HG03469 (cell line): ENCODE data around the gene POFUT1.
"Not testable (repeated sequence)": the region's sequence is repeated elsewhere in the genome, so short reads cannot be mapped to it uniquely, and the experiment has no call there.

Experiments
- ATAC-seq: cut with Tn5 transposase; IDR thresholded peaks from one replicate; pipeline ENCODE4 v1.9.1; 2021; ENCODE audit warnings: mild to moderate bottlenecking, moderate library complexity, moderate number of reproducible peaks; ENCODE audit not compliant: unreplicated experiment

POFUT1 gene

DNA sequence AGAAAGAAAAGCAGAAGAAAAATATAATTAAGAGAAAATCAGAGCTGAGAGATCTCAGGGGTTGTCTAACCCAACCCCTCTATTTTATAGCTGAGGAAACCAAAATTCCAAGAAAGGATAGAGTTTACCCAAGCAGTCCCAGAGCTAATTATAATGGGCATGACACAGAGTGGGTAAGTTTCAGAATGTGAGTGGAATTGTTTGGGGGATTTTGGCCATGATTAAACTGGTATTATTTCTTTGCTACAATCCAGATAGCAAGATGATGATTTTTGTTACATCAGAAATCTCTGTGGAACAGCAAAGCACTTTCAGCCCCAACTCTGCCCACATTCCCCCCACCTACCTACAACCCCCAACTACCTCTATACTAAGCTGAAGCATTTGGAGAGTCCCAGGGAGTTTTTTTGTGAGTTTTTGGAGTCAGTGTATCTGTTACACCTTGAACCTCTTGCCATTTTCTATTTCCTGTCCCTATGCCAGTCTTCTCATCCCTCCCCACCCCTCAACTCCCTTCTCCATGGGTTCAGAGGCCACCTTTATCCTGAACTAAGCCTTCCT is 24.7 kb downstream of the POFUT1 start:
- ATAC-seq: no peak

DNA sequence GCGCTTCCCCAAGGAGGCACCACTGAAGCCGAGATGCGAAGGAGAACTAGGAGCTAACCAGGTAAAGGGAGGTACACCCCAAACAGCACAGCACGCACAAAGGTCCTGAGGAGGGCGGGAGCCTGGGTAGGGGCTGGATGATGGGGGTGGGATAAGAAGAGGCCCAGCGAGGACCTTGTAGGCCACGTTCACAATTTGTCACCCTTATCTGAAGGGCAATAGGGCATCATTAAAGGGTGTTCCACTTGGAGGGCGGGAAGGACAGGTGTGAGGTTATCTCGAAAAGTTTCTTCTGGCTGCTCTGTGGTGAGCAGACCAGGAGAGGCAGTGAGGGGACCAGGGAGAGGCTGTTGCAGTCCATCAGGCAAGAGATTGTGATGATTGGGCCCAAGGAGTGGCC is 25.6 kb downstream of the POFUT1 start:
- no peak for ATAC-seq

DNA sequence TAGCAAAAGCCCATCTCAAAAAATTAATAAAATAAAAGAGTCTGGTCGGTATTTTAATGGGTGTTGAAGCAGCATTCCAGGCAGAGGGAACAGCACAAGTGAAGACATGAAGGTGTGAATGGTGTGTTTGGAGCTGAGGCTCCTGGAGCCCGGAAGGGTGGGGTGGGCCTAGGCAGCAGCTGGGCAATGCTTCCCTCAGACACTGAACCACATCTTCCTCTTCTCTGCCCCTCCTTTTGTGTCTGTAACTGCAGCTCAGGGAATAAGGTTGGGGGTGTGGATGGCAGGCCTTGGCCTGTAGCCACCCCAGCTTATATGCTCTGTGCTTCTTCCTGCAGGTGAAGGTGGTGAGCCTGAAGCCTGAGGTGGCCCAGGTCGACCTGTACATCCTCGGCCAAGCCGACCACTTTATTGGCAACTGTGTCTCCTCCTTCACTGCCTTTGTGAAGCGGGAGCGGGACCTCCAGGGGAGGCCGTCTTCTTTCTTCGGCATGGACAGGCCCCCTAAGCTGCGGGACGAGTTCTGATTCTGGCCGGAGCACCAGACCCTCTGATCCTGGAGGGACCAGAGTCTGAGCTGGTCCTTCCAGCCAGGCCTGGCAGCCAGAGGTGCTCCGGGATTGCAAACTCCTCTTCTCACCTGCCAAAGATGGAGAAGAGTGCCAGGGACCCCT is 26.6 kb downstream of the POFUT1 start:
- ATAC-seq: no peak

DNA sequence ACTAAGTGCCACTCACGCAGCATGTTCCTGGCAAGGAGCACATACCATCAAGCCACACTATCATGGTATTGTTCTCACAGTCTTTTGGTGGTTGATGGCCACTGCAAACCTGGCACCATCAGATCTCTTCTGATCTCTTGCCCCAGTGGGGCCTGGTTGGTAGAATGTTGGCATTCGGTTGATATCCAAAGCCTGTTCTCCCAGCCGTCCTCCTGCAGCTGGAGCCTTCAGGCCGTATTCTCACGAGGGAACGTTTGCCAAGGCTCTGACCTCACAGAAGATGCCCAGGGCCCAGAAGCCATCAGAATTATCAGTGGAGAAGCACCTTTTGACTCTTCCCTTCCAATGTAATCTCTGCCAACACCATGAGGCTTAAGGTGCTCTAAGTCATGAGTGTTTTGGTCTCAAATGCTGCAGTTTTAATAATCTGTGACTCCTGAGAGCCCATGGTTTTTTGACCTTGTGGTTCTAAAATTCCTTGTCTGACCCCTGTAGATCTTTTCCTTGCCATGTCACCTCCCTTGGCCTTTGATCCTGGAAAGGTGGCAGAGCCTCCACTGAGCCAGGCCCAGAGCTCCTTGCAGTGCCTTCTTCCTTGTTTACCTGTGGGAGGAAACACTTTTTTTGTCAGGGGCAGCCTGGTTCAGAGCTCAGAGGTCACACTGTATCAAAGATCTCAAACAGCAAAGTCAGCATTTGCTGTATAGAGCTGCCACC is 27.8 kb downstream of the POFUT1 start:
- no peak for ATAC-seq

DNA sequence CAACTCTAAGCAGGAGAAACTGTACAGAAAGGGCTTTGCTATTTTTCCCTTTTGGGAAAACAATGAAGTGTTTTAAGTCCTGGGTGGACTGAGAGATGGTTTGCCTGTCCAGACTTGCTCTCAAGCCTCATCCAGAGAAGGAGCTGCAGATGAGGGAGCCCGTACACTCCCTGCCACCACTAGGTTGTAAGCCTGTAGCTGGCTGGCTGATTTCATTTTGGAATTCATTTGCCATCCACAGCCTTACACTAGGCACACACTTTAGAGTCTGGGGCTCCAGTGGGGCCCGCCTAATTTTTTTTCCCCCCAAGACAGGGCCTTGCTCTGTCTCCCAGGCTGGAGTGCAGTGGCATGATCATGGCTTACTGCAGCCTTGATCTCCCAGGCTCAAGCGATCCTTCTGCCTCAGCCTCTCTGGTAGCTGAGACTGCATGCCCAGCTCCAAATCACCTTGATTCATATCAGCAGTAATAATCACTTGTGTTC is 28.4 kb downstream of the POFUT1 start:
- ATAC-seq: no peak

DNA sequence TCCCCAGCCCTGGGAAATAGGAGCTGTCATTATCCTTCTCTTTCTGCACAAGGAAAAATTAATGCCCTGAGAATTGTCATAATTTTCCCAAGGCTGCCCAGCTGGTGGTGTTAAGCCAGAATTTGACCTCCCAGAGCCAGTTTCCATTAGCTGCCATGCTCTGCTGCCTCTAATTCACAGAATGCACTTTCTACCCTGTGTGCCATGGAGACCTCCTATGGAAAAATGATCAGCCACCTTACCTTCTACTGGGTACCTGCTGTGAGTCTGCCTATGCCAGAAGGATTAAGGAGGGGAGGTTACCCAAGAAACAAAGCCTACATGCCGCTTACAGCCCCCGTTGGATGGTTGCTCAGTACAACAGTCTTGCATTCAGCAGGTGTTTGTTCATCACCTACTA is 29.1 kb downstream of the POFUT1 start:
- ATAC-seq: no peak

DNA sequence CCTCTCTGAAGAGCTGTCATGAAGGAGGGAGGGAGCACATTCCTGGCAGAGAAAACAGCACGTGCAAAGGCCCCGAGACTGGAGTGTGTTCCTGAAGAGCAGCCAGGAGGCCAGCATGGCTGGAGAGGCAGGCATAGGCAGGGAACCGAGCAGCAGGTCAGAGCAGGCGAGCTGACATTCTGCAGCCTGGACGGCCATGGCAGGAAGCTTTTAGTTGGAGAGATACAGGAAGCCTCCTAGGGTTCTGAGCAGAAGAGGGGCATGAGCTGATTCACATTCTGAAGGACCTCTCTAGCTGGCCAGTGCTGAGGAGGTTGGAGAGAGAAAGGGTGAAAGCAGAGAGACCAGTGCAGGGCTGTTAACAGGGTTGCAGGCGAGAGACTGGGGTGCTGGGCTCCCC is 29.7 kb downstream of the POFUT1 start:
- no peak for ATAC-seq

DNA sequence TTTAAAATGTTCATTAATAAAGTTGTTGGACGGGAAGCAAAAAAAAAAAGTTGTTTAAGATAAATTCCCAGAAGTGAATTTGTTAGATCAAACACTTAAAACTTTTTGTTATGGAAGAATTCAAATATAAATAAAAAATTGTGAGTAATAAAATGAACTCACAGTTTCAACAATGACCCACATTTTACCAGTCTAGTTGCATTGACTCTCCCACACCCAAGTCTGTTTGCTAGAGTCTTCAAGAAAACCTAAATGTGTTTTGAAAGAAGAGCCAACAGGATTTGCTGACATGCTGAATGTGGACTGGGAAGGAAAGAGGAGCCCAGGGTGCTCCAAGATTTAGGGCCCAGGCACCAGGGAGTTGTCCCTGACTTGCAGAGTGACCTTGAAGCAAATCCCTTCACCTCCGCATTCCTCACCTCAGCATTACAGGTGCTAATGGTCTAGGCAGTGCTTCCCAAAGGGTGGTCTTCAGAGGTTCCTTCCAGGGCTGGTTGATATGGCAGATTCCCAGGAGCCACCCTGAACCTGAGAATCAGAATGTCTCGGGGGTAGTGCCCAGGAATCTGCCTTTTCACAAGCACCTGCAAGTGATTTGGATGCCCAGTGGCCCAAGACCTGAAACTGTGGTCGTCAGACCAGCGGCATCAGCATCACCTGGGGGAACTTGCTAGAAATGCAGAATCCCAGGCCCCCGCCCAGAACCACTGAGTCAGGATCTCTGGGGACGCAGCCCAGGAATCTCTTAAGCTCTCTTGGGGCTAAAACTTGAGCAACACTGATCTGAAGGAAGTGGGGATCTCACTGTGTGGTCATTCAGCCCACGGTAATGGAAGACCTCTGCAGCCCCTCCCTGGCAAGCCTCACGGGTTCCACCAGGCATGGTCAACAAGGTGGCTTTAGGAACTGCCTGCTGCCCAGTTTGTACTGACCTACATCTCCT is 31.1 kb downstream of the POFUT1 start:
- no peak for ATAC-seq

DNA sequence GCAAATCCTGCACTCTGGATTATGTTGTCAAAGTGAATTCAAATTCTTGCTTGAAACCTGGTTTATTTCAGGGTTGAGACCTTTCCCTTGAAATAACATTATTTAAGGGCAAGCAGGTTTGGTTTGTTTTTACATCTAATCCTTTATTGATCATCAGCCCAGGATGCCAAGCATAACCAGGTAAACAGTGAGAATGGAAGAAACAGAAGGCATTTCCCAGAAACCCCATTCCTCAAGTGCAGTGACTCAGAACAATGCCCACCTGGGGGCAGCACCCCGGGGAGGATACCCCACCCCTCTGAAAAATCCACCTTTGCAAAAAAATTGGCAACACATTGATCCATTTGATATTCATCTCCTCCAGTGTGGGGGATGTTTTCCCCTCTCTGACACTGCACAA is 32.5 kb downstream of the POFUT1 start:
- ATAC-seq: no peak

DNA sequence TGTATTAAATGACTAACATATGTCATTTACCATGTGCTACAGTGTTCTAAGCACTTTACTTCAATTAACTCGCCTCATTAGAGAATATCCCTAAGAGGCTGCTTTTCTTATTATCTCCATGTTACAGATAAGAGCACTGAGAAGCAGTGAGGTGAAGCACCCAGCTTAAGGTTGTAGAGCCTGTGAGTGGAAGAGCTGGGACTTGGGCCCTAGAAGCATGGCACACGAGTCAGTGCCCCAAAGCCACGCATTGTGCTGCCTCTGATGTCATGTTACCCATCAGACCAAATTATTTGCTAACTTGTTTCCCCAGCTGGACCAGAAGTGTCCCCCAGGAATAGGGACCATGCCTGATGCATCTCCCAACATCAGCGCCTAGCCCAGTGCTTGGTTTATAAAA is 34.1 kb downstream of the POFUT1 start:
- no peak for ATAC-seq

DNA sequence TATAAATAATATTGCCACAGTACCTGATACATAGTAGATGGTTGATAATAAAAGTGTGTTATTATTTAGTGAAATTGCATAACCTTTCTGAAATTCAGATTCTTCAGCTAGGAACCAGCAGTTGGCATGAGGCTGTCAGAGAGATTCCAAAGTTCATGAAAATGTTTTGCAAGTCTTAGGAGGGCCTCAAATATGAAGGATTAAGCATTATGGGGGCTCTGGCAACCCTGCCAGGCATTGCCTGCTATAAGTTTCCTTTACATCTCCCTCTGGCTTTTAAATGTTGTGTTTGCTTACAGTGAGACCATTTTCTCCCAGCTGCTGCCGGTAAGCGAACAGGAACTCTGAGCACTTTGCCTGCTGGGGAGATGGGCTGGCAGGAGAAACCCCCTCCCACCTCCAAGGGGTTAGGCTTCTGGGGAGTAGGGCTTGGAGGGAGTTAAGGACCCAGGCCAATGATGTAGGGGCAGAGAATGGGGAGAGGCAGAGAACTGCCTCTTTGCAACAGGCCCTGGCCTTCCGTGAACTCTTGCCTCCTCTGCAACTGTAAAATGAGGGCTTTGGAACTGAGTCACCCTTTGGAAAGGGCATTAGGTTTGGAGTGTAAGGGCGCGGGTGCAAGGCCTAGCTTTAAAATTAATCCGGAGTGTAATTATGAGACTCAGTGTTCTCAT is 36.6 kb downstream of the POFUT1 start:
- ATAC-seq: no peak

DNA sequence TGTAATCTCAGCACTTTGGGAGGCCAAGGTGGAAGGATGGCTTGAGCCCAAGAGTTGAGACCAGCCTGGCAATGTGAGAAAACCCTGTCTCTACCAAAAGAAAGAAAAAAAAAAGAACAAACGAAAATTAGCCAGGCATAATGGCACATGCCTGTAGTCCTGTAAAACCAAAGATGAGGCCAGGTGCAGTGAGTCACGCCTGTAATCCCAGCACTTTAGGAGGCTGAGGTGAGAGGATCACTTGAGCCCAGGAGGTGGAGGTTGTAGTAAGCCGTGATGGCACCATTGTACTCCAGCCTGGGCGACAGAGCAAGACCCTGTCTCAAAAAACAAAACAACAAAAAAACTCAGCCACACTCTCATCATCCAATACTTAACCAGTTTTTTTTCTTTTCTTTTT is 37.3 kb downstream of the POFUT1 start:
- no peak for ATAC-seq

DNA sequence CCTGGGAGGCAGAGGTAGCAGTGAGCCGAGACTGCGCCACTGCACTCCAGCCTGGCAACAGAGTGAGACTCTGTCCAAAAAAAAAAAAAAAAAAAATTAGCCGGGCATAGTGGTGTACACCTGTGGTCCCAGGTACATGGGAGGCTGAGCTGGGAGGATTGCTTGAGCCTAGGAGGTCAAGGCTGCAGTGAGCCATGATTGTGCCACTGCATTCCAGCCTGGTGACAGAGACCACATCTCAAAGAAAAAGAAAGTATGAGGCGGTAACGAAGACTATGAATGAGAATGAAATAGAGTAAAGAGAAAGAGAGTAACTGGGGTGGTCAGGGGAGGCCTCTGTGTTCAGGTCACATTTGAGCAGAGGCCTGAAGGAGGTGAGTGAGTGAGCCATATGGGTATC is 38.5 kb downstream of the POFUT1 start:
- ATAC-seq: not testable (repeated sequence)

DNA sequence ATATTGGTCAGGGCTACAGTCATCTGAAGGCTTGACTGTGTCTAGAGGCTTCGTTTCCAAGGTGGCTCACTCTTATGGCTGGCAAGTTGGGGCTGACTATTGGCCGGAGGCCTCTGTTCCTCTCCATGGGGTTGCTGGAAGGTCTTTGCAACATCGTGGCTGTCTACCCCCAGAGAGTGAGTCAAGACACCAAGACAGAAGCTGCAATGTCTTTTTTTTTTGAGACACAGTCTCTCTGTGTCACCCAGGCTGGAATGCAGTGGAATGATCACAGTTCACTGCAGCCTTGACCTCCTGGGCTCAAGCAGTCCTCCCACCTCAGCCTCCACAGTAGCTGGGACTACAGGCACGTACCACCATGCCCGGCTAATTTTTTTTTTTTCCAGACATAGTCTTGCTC is 40.4 kb downstream of the POFUT1 start:
- ATAC-seq: no peak

DNA sequence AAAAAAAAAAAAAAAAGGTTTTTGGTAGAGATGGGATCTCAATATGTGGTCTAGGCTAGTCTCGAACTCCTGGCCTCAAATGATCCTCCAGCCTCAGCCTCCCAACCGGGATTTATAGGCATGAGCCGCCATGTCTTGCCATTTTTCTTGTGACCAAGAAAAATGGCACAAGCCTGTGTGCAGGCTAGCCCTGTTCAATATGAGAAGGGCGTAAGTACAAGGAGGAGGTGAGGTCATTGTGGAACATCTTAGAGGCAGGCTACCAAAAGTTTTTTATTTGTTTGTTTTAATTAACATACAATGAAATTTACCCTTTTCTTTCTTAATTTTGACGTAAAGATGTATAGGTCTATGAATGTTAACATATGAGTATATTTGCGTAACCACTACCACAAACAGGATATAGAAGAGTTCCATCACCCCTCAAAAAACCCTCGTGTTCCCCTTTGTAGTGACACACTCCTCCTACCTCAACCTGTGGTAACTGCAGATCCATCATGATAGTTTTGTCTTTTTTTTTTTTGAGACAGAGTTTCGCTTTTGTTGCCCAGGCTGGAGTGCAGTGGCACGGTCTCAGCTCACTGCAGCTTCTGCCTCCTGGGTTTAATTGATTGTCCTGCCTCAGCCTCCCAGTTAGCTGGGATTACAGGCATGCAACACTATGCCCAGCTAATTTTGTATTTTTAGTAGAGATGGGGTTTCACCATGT is 41.5 kb downstream of the POFUT1 start:
- ATAC-seq: no peak

DNA sequence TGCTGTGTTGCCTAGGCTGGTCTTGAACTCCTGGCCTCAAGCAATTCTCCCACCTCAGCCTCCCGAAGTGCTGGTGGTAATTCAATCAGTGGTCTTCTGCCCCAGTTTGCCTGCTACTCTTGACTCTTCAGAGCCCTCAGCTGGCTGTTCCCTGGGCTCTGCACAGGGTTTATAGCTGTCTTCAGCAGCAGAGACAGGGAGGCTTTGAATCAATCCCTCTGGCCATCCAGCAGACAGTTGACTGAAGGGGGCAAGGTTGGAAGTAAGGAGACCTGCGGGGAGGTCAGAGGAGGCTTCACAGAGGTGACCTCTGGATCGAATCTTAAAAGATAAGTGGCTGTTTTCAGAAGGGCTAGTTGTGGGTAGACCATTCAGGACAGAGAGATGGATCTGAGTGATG is 43.8 kb downstream of the POFUT1 start:
- ATAC-seq: no peak

DNA sequence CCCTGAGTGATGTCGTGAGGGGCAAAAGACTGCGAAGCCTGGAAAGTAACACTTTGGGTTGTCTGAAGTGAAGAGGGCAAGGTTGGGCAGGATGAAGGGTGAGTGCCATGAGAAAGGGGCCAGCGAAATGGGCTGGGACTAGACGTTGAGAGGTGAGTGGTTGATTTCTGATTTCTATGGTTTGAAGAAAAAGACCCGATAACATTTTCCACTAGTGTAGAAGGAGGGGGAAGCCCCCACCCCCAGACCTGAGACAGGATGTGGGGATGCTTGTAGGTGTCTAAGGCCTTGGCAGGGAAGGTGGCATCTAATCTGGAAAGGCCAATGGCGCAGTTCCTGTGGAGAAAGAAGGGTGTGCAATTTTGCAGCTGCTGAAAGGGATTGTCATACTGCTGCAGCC is 44.5 kb downstream of the POFUT1 start:
- ATAC-seq: no peak

DNA sequence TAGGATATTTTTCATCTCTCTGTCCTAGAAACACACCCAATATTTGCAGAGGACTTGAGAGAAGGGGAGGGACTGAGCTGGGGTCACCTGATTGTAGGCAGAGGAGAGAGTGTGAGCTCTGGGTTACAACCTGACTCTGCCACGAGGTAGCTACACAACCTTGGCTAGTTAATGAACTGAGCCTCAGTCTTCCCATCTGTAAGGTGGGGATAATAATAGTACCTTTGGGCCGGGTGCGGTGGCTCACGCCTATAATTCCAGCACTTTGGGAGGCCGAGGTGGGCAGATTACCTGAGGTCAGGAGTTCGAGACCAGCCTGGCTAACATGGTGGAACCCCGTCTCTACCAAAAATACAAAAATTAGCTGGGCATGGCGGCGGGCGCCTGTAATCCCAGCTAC is 53.3 kb downstream of the POFUT1 start:
- ATAC-seq: not testable (repeated sequence)

DNA sequence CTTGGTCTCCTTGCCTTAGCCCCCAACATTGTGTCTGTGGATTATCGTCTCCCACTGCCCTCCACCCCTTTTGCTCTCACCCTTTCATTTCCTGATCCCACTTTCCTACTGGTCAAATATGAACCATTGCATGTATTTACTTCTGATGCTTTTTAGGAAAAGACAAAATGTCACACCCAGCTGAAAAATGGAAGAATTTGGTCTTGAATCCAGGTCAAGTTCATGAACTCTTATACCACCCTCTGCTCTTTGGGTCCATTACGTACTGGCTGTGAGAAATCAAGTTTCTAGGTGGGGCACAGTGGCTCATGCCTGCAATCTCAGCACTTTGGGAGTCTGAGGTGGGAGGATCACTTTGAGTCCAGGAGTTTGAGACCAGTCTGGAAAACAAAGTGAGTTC is 54.0 kb downstream of the POFUT1 start:
- ATAC-seq: no peak

DNA sequence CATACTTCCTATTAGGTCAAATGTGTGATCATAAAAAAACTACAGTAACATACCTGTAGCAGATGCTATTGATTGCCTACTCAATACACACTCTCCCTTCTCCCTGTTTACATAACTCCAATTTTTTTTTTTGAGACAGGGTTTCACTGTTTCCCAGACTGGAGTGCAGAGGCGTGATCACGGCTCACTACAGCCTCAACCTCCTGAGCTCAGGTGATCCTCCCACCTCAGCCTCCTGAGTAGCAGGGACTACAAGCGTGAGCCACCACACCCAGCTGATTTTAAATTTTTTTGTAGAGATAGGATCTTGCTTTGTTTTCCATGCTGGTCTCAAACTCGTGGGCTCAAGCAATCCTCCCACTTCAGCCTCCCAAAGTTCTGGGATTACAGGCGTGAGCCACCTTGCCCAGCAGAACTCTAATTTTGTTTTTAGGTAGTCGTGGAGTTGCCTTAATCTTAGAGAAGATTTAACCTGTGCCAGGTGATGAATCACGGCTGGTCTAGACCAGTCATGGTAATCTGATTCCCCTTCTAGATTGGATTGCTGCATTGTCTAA is 55.8 kb downstream of the POFUT1 start:
- ATAC-seq: no peak
